ENCODE data around the gene RANBP17.

DNA sequence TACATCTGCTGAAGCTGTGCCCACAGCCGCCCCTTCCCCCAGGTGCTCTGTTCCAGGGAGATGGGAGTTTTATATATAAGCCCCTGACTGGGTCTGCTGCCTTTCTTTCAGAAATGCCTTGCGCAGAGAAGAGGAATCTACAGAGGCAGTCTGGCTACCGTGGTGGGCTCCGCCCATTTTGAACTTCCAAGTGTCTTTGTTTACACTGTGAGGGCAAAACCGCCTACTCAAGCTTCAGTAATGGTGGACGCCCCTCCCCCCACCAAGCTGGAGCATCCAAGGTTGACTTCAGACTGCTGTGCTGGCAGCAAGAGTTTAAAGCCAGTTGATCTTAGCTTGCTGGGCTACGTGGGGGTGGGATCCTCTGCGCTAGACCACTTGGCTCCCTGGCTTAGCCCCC, 41.3 kb downstream of the RANBP17 start:
- TF ChIP-seq PML (IDR thresholded peaks at IDR 0.05; ENCODE audit: low read length): no peak
- no peak for TF ChIP-seq NR4A1 (CRISPR knock-in tag; IDR thresholded peaks at IDR 0.05)
- TF ChIP-seq NR4A1 (tag; IDR thresholded peaks at IDR 0.05): no peak
- no peak for TF ChIP-seq ZNF655 (CRISPR knock-in tag; IDR thresholded peaks at IDR 0.05)
- TF ChIP-seq CBX2 (IDR thresholded peaks at IDR 0.05; ENCODE audit: insufficient read depth, low read length, poor library complexity, severe bottlenecking): no peak
- no peak for TF ChIP-seq SMARCA5 (IDR thresholded peaks at IDR 0.05)
- no peak for TF ChIP-seq GABPA (tag; conservative IDR thresholded peaks at IDR 0.05; ENCODE audit: low read depth)
- TF ChIP-seq, protein P1, sequence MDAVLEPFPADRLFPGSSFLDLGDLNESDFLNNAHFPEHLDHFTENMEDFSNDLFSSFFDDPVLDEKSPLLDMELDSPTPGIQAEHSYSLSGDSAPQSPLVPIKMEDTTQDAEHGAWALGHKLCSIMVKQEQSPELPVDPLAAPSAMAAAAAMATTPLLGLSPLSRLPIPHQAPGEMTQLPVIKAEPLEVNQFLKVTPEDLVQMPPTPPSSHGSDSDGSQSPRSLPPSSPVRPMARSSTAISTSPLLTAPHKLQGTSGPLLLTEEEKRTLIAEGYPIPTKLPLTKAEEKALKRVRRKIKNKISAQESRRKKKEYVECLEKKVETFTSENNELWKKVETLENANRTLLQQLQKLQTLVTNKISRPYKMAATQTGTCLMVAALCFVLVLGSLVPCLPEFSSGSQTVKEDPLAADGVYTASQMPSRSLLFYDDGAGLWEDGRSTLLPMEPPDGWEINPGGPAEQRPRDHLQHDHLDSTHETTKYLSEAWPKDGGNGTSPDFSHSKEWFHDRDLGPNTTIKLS (IDR thresholded peaks at IDR 0.05; ENCODE audit: borderline replicate concordance, low read depth): no peak
- no peak for TF ChIP-seq POLR2A (conservative IDR thresholded peaks at IDR 0.05)
- no peak for TF ChIP-seq CTCF (IDR thresholded peaks at IDR 0.05 in 2 of 3, conservative IDR thresholded peaks at IDR 0.05 in 1 of 3; ENCODE audit: insufficient read depth in 2 of 3, low read depth in 1 of 3, low read length in 3 of 3)

Measured in K562 (cell line).